Left lung (tissue), 10 donors: ENCODE data around the gene PDCL3. TPM values are rescaled to one million over a fixed set of nuclear protein-coding genes. Genes with fewer than 3 reads are reported as not detected.

ENCODE experiments used
- ATAC-seq: fragments of 200-7000 bp; cut with Tn5 transposase; one replicate; pipeline ENCODE4 v1.9.1; 2020; ENCODE audit warnings: moderate library complexity
- DNase-seq, 4 donors: peaks; one replicate each; pipeline ENCODE4 v3.0.0-alpha.2; 2013 to 2020
- H3K27ac ChIP-seq, 2 donors: fragments of 200-600 bp; sonication (generic) in 1 of 2; one replicate each; pipeline versions ENCODE4 v1.5.0 to v1.8.0; 2020 to 2021
- H3K27me3 ChIP-seq, 2 donors: fragments of 200-600 bp; sonication (generic) in 1 of 2; one replicate each; pipeline versions ENCODE4 v1.5.0 to v1.8.0; 2020 to 2021
- H3K36me3 ChIP-seq, 2 donors: fragments of 200-600 bp; sonication (generic) in 1 of 2; one replicate each; pipeline versions ENCODE4 v1.5.0 to v1.8.0; 2020 to 2021
- H3K4me1 ChIP-seq, 2 donors: fragments of 200-600 bp; one replicate each; pipeline ENCODE4 v1.8.0; 2021
- H3K4me3 ChIP-seq, 2 donors: fragments of 200-600 bp; sonication (generic) in 1 of 2; one replicate each; pipeline versions ENCODE4 v1.5.0 to v1.8.0; 2020 to 2021; ENCODE audit warnings: mild to moderate bottlenecking in 1 of 2
- H3K9me3 ChIP-seq, 2 donors: fragments of 200-600 bp; sonication (generic) in 1 of 2; one replicate each; pipeline versions ENCODE4 v1.5.0 to v1.8.0; 2020 to 2021
- intact Hi-C, 2 donors: fragments of 100-400 bp; cut with DNase I; formaldehyde crosslinking; loops; one replicate each; pipeline versions ENCODE4 v1.11.2 to v1.14.2; 2022
- polyA plus RNA-seq, 6 donors: library from polyadenylated mRNA; unstranded; fragments of 120-200 nt; gene quantifications; one replicate each; pipeline ENCODE4 v1.2.1, GENCODE V29; 2013; ENCODE audit not compliant: insufficient read length in 6 of 6
- total RNA-seq, 2 donors: library from RNA; stranded (reverse); fragmentation: NEBNext Ultra II Directional; extraction: Animal tissue kit (Norgen Biotek cat#: 25700); gene quantifications; one replicate each; pipeline ENCODE4 v1.2.1, GENCODE V29; 2021
- TF ChIP-seq, protein P1 (sequence below), 2 donors: fragments of 200-600 bp; sonication (generic) in 1 of 2; IDR thresholded peaks; one replicate each; pipeline versions ENCODE4 v1.5.0 to v1.8.0; 2021; ENCODE audit warnings: antibody characterized with exemption in 2 of 2
- donor health status: DM: no; HTN: yes; CAD: no.
- donor health status: DM: no; HTN: no; CAD: no.

Gene PDCL3
- total and polyA plus RNA-seq, 8 donors: 17.8 to 29.2 (median 27.4) TPM

DNA sequence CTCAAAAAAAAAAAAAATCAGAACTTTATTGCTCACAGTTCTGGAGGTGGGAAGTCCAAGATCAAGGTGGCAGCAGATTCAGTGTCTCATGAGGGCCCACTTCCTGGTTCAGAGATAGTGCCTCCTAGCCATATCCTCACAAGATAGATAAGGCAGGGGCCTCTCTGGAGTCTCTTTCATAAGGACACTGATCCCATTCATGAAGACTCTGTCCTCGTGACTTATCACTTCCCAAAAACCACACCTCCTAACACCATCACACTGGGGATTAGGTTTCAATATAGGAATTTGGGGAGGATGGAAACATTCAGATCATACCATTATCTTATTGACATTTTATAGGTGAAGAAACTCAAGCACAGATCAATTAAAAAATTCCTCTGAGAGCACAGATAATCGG, 61.1 kb downstream of the PDCL3 start:
- Histone ChIP-seq H3K27ac (no peak overlapping the region), H3K9me3 (no peaks in the 10 kb centered on the region), H3K4me1 (no peaks in the 10 kb centered on the region), H3K36me3 (no peaks in the 10 kb centered on the region), H3K4me3 (no peak overlapping the region), H3K27me3 (no peaks in the 10 kb centered on the region)
- intact Hi-C loops: no loop called here
- ATAC-seq (no peak), DNase-seq (no peak)
- TF ChIP-seq, protein P1, sequence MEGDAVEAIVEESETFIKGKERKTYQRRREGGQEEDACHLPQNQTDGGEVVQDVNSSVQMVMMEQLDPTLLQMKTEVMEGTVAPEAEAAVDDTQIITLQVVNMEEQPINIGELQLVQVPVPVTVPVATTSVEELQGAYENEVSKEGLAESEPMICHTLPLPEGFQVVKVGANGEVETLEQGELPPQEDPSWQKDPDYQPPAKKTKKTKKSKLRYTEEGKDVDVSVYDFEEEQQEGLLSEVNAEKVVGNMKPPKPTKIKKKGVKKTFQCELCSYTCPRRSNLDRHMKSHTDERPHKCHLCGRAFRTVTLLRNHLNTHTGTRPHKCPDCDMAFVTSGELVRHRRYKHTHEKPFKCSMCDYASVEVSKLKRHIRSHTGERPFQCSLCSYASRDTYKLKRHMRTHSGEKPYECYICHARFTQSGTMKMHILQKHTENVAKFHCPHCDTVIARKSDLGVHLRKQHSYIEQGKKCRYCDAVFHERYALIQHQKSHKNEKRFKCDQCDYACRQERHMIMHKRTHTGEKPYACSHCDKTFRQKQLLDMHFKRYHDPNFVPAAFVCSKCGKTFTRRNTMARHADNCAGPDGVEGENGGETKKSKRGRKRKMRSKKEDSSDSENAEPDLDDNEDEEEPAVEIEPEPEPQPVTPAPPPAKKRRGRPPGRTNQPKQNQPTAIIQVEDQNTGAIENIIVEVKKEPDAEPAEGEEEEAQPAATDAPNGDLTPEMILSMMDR (IDR thresholded peaks at IDR 0.05): no peak

DNA sequence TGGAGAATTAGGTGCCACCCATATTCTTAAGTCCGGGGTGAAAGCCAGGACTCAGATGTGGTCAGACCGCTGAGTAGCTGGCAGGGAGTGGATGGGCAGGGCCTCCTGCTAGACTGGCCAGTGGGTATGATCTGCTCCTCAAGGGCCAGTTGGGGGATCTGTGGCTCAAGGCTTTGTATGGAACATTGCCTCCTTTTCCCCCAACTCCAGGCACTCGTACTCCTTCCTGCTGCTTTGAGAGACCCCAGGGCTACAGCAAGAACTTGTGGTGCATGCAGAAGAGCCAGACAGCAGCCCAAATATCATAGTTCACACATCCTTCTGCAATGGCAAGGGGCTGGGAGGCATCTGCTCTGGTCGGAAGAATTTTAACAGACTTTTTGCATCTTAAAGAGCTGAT, 61.7 kb downstream of the PDCL3 start:
- no peak overlapping the region for H3K27ac ChIP-seq
- no peak overlapping the region for H3K4me3 ChIP-seq
- intact Hi-C loops: no loop called here
- H3K27me3 ChIP-seq: no peaks in the 10 kb centered on the region
- no peaks in the 10 kb centered on the region for H3K4me1 ChIP-seq
- ATAC-seq: no peak
- DNase-seq: no peak
- H3K36me3 ChIP-seq: no peaks in the 10 kb centered on the region
- H3K9me3 ChIP-seq: no peaks in the 10 kb centered on the region
- TF ChIP-seq, protein P1 (IDR thresholded peaks at IDR 0.05): no peak

DNA sequence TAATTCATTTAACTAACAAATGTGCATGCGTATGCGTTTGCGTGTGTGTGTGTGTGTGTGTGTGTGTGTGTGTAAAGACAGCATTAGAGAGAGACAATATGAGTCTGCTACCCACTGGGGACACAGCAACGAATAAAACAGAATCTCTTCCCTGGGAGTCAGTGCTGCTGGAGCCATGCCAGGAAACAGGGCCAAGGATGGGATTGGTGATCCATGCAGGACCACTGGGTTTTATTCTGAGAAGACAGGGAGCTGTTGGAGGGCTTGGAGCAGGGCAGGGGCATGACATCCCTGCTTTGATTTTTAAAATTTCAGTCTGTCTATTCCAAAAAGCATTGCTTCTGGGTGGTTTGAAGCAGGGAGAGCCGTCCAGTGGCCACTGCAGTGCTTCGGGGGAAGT, 62.9 kb downstream of the PDCL3 start:
- TF ChIP-seq, protein P1 (IDR thresholded peaks at IDR 0.05): no peak
- H3K4me3 ChIP-seq: no peak overlapping the region
- ATAC-seq (no peak), DNase-seq (no peak)
- no peaks in the 10 kb centered on the region for H3K4me1 ChIP-seq
- no peaks in the 10 kb centered on the region for H3K36me3 ChIP-seq
- no peaks in the 10 kb centered on the region for H3K27me3 ChIP-seq
- no peak overlapping the region for H3K27ac ChIP-seq
- H3K9me3 ChIP-seq: no peaks in the 10 kb centered on the region
- intact Hi-C loops: no loop called here

Other genes with a start within 250 kb of the PDCL3 start
- 1 to 10 TPM; 3.1 to 3.8 TPM for gene LONRF2, start 240.5 kb upstream of the PDCL3 start, total RNA-seq
- 1 to 10 TPM; 2.5 to 4.6 (median 3.4) TPM for gene LONRF2, start 240.5 kb upstream of the PDCL3 start, polyA plus RNA-seq
- gene CHST10, start 145.3 kb upstream of the PDCL3 start, total RNA-seq: 10 to 100 TPM in 1 of 2 donors, 1 to 10 TPM in 1; 7.3 to 11.9 TPM
- 10 to 100 TPM; 27.7 to 32.1 (median 29.8) TPM for gene CHST10, start 145.3 kb upstream of the PDCL3 start, polyA plus RNA-seq
- not detected for gene NMS, start 92.5 kb upstream of the PDCL3 start, total RNA-seq
- gene NMS, start 92.5 kb upstream of the PDCL3 start, polyA plus RNA-seq: not detected